Adrenal gland (tissue), 5 donors: Measurements from ENCODE around the gene ASMTL.

Source experiments
- POLR2A ChIP-seq, 2 donors: fragments of 450-650 bp; IDR thresholded peaks; one replicate each; pipeline ENCODE4 v1.6.1; 2017; ENCODE audit warnings: antibody characterized with exemption in 2 of 2, mild to moderate bottlenecking in 2 of 2, moderate library complexity in 1 of 2
- TF ChIP-seq, protein P1 (sequence below), 6 experiments: fragments of 450-650 bp in 4 of 6; fragments of 200-600 bp in 2 of 6; sonication (generic) in 1 of 6; IDR thresholded peaks; 1 replicate in 5 of 6; 2 replicates in 1 of 6; pipeline versions ENCODE4 v1.5.1 to v1.8.0; 2016 to 2021; ENCODE audit warnings: antibody characterized with exemption in 6 of 6, mild to moderate bottlenecking in 2 of 6, moderate library complexity in 1 of 6
- donor health status: DM: no; HTN: no; CAD: no.

DNA sequence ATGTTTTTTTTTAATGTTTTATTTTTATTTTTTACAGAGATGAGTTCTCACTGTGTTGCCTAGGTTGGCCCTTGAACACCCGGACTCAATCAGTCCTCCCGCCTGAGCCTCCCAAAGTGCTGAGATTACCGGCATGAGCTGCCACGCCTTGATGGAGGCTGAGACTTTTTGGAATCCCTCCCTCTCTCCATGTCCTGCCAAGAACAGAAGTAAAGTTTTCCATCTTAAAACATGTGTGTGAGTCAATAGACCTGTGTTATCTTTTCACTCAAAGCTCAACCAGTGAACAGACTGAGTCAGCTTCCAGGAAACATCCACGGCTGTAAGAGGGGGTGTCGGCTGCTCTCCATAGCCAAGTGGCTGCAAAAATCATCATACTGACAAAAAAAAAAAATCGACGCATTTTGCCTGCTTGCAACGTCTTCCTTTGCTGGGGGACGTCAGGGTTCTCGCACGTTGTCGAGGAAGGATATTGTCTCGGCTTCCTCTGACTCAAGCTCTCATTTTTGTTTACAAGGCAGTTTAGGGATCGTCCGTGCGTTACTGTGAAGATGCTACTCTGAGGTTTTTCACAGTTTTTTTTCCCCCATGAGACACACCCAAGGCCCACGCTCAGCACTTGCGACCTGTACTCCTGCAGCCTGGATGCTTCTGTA is 10.0 kb upstream of the ASMTL start:
- TF ChIP-seq POLR2A (IDR thresholded peaks at IDR 0.05): no peak
- TF ChIP-seq, protein P1, sequence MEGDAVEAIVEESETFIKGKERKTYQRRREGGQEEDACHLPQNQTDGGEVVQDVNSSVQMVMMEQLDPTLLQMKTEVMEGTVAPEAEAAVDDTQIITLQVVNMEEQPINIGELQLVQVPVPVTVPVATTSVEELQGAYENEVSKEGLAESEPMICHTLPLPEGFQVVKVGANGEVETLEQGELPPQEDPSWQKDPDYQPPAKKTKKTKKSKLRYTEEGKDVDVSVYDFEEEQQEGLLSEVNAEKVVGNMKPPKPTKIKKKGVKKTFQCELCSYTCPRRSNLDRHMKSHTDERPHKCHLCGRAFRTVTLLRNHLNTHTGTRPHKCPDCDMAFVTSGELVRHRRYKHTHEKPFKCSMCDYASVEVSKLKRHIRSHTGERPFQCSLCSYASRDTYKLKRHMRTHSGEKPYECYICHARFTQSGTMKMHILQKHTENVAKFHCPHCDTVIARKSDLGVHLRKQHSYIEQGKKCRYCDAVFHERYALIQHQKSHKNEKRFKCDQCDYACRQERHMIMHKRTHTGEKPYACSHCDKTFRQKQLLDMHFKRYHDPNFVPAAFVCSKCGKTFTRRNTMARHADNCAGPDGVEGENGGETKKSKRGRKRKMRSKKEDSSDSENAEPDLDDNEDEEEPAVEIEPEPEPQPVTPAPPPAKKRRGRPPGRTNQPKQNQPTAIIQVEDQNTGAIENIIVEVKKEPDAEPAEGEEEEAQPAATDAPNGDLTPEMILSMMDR (IDR thresholded peaks at IDR 0.05): no peak
